GM23248 (cell line): ENCODE results near the gene SPTB.

Experiments used
- EZH2 ChIP-seq: fragments of 200-600 bp; sonication (generic); IDR thresholded peaks from 2 replicates; pipeline ENCODE4 v1.6.1; 2018; ENCODE audit warnings: antibody characterized with exemption, mild to moderate bottlenecking; ENCODE audit not compliant: insufficient read depth, poor library complexity, severe bottlenecking
- EZH2phosphoT487 ChIP-seq: fragments of 200-600 bp; sonication (generic); IDR thresholded peaks from 2 replicates; pipeline ENCODE4 v1.6.1; 2018; ENCODE audit warnings: antibody characterized with exemption, moderate library complexity, mild to moderate bottlenecking, low read depth; ENCODE audit not compliant: insufficient read depth

- TF ChIP-seq EZH2phosphoT487 (no peak), EZH2 (no peak)
These were observed 102.2 kb downstream of the SPTB start for GRCh38 chr14:64777461-64777860.
